ENCODE measurements around the gene NUDT7. TPM values are rescaled to one million over a fixed set of nuclear protein-coding genes. Genes with fewer than 3 reads are reported as not detected.

The NUDT7 gene
- polyA plus RNA-seq, 3 donors, result 4.2 to 6.1 (median 5.0) TPM

DNA sequence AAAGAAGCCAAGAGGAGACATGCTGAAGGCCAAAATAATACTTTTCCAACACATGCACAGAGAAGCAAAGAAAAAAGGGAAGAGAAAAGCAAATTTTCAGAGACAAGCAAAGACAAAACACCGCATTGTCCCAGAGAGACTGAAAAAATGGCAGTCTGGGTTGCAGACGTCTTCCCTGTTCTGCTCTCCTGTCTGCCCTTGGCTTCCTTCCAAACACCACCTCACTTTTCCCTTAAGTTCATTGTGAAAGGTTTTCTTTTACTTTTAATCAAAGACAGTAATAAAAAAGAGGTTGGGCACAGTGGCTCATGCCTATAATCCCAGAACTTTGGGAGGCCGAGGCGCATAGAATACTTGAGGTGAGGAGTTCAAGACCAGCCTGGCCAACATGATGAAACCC is 44.9 kb downstream of the NUDT7 start:
- Mint-ChIP-seq H3K27me3 (ENCODE audit: low read depth in 3 of 3) (peaks cover 0 to 3% (median 3%) of the 10 kb centered on the region in 3 donors), H3K4me3 (no peak overlapping the region), H3K27ac (no peak overlapping the region), H3K4me1 (no peaks in the 10 kb centered on the region), H3K9me3 (peaks cover 0 to 5% (median 0%) of the 10 kb centered on the region in 7 donors), H3K36me3 (no peaks in the 10 kb centered on the region)
- TF ChIP-seq, protein P1, sequence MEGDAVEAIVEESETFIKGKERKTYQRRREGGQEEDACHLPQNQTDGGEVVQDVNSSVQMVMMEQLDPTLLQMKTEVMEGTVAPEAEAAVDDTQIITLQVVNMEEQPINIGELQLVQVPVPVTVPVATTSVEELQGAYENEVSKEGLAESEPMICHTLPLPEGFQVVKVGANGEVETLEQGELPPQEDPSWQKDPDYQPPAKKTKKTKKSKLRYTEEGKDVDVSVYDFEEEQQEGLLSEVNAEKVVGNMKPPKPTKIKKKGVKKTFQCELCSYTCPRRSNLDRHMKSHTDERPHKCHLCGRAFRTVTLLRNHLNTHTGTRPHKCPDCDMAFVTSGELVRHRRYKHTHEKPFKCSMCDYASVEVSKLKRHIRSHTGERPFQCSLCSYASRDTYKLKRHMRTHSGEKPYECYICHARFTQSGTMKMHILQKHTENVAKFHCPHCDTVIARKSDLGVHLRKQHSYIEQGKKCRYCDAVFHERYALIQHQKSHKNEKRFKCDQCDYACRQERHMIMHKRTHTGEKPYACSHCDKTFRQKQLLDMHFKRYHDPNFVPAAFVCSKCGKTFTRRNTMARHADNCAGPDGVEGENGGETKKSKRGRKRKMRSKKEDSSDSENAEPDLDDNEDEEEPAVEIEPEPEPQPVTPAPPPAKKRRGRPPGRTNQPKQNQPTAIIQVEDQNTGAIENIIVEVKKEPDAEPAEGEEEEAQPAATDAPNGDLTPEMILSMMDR (IDR thresholded peaks at IDR 0.05), result no peak
- DNase-seq, result no peak
- no CpG with 5 or more reads among the region's 4 CpGs for WGBS (ENCODE audit: insufficient coverage)
- no peak overlapping the region for H3K4me2 ChIP-seq (replicated peaks; ENCODE audit: extremely low read depth, low read length, poor library complexity, severe bottlenecking)
- no peak overlapping the region for H3K4me3 ChIP-seq (replicated peaks in 1 of 3; ENCODE audit: low read depth in 2 of 3, low read length in 3 of 3)
- intact Hi-C loops (cut with micrococcal nuclease), result no loop called here
- H3K9ac ChIP-seq (ENCODE audit: insufficient read depth, low read length, poor library complexity, severe bottlenecking), result no peak overlapping the region
- no peak overlapping the region for H2AFZ ChIP-seq (ENCODE audit: insufficient read depth, low read depth, low read length, poor library complexity, severe bottlenecking)
- no peaks in the 10 kb centered on the region for H3K79me2 ChIP-seq (ENCODE audit: insufficient read depth, low read length)
- H3K4me1 ChIP-seq (ENCODE audit: control insufficient read depth in 1 of 2, insufficient read depth in 2 of 2, low read length in 2 of 2), result no peaks in the 10 kb centered on the region
- H4K20me1 ChIP-seq (ENCODE audit: insufficient read depth, low read length), result no peaks in the 10 kb centered on the region
- H3K36me3 ChIP-seq (replicated peaks in 1 of 2; ENCODE audit: control insufficient read depth in 1 of 2, insufficient read depth in 2 of 2, low read length in 2 of 2), result no peaks in the 10 kb centered on the region
- H3K27ac ChIP-seq (ENCODE audit: low read depth in 1 of 2, low read length in 2 of 2), result no peak overlapping the region
- no peaks in the 10 kb centered on the region for H3K27me3 ChIP-seq (ENCODE audit: control insufficient read depth in 2 of 2, insufficient read depth in 2 of 2, low read length in 2 of 2)
- H3K9me3 ChIP-seq (replicated peaks in 1 of 2; ENCODE audit: control insufficient read depth in 1 of 2, insufficient read depth in 1 of 2, low read length in 2 of 2), result no peaks in the 10 kb centered on the region

DNA sequence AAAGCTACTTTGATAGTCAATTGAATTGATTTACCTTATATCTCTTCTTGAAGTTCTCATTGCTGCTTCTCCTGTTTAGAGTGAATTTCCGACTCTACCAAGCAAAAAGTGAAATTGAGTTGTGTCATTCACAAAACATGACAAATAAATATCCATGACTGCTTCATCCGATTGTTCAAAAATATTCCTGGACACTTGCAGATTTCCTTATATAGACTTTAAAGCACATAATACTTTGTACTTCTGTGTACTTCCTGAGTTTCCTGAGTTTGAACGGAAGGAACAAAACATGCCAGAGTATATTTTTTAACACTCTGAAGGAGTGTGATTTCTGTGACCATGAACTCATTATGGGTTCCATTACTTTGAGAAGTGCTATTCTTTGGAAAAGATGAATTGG is 45.5 kb downstream of the NUDT7 start:
- Histone ChIP-seq H3K27ac (ENCODE audit: low read depth in 1 of 2, low read length in 2 of 2) (no peak overlapping the region), H3K4me2 (replicated peaks; ENCODE audit: extremely low read depth, low read length, poor library complexity, severe bottlenecking) (no peak overlapping the region), H3K4me3 (replicated peaks in 1 of 3; ENCODE audit: low read depth in 2 of 3, low read length in 3 of 3) (no peak overlapping the region), H4K20me1 (ENCODE audit: insufficient read depth, low read length) (no peaks in the 10 kb centered on the region), H2AFZ (ENCODE audit: insufficient read depth, low read depth, low read length, poor library complexity, severe bottlenecking) (no peak overlapping the region), H3K4me1 (ENCODE audit: control insufficient read depth in 1 of 2, insufficient read depth in 2 of 2, low read length in 2 of 2) (no peaks in the 10 kb centered on the region), H3K36me3 (replicated peaks in 1 of 2; ENCODE audit: control insufficient read depth in 1 of 2, insufficient read depth in 2 of 2, low read length in 2 of 2) (no peaks in the 10 kb centered on the region), H3K9ac (ENCODE audit: insufficient read depth, low read length, poor library complexity, severe bottlenecking) (no peak overlapping the region), H3K79me2 (ENCODE audit: insufficient read depth, low read length) (no peaks in the 10 kb centered on the region), H3K27me3 (ENCODE audit: control insufficient read depth in 2 of 2, insufficient read depth in 2 of 2, low read length in 2 of 2) (no peaks in the 10 kb centered on the region), H3K9me3 (replicated peaks in 1 of 2; ENCODE audit: control insufficient read depth in 1 of 2, insufficient read depth in 1 of 2, low read length in 2 of 2) (no peaks in the 10 kb centered on the region)
- Mint-ChIP-seq H3K4me1 (no peaks in the 10 kb centered on the region), H3K27ac (no peak overlapping the region), H3K27me3 (ENCODE audit: low read depth in 3 of 3) (peaks cover 0 to 3% (median 3%) of the 10 kb centered on the region in 3 donors), H3K36me3 (no peaks in the 10 kb centered on the region), H3K9me3 (peaks cover 0 to 5% (median 0%) of the 10 kb centered on the region in 7 donors), H3K4me3 (no peak overlapping the region)
- TF ChIP-seq, protein P1 (IDR thresholded peaks at IDR 0.05), result no peak
- intact Hi-C loops (cut with micrococcal nuclease), result no loop called here
- no peak for DNase-seq
- 38% methylated on average over 2 of the region's 3 CpGs for WGBS (ENCODE audit: insufficient coverage)
